CD14-positive monocyte (primary cell): ENCODE results near the gene GPS1. TPM values are rescaled to one million over a fixed set of nuclear protein-coding genes. Genes with fewer than 3 reads are reported as not detected.
"Not testable (repeated sequence)": the region's sequence is repeated elsewhere in the genome, so short reads cannot be mapped to it uniquely, and the experiment has no call there.

Experiments
- DNase-seq, 3 donors: peaks; one replicate each; pipeline ENCODE4 v3.0.0-alpha.2; 2011 to 2022
- H2AFZ ChIP-seq: 2 replicates; pipeline ENCODE4 v1.6.0; 2012; ENCODE audit warnings: mild to moderate bottlenecking, low read depth, low read length, inconsistent platforms; ENCODE audit not compliant: insufficient read depth, poor library complexity, severe bottlenecking
- H3K27ac ChIP-seq, 2 donors: 1 replicate in 1 of 2; 2 replicates in 1 of 2; pipeline ENCODE4 v1.5.1; 2012 to 2013; ENCODE audit warnings: low read length in 2 of 2, control low read depth in 1 of 2, inconsistent platforms in 1 of 2, low read depth in 1 of 2, mild to moderate bottlenecking in 1 of 2
- H3K27me3 ChIP-seq, 2 donors: one replicate each; pipeline versions ENCODE4 v1.6.0 to v1.6.1; 2011 to 2013; ENCODE audit warnings: low read length in 2 of 2; ENCODE audit not compliant: control insufficient read depth in 2 of 2, insufficient read depth in 2 of 2
- H3K36me3 ChIP-seq, 2 donors: replicated peaks in 1 of 2; 1 replicate in 1 of 2; 2 replicates in 1 of 2; pipeline versions ENCODE4 v1.5.1 to v1.6.1; 2012 to 2013; ENCODE audit warnings: low read length in 2 of 2, control low read depth in 1 of 2, inconsistent platforms in 1 of 2, mild to moderate bottlenecking in 1 of 2; ENCODE audit not compliant: insufficient read depth in 2 of 2, control insufficient read depth in 1 of 2
- H3K4me1 ChIP-seq, 2 donors: 1 replicate in 1 of 2; 2 replicates in 1 of 2; pipeline versions ENCODE4 v1.5.1 to v1.6.1; 2012 to 2013; ENCODE audit warnings: low read length in 2 of 2, control low read depth in 1 of 2, inconsistent platforms in 1 of 2, mild to moderate bottlenecking in 1 of 2, moderate library complexity in 1 of 2; ENCODE audit not compliant: insufficient read depth in 2 of 2, control insufficient read depth in 1 of 2
- H3K4me2 ChIP-seq: replicated peaks from 2 replicates; pipeline ENCODE3; 2012; ENCODE audit warnings: low read length, moderate library complexity, mild to moderate bottlenecking; ENCODE audit not compliant: poor library complexity, severe bottlenecking; ENCODE audit errors: extremely low read depth
- H3K4me3 ChIP-seq, 3 experiments: fragments of 200-600 bp in 1 of 3; sonication (generic) in 1 of 3; replicated peaks in 1 of 3; 1 replicate in 2 of 3; 2 replicates in 1 of 3; pipeline ENCODE4 v1.5.1; 2011 to 2013; ENCODE audit warnings: low read length in 3 of 3, mild to moderate bottlenecking in 3 of 3, control low read depth in 2 of 3, low read depth in 2 of 3, inconsistent platforms in 1 of 3, moderate library complexity in 1 of 3
- H3K79me2 ChIP-seq: 2 replicates; pipeline ENCODE4 v1.6.0; 2012; ENCODE audit warnings: mild to moderate bottlenecking, control low read depth, inconsistent platforms, low read length, moderate library complexity; ENCODE audit not compliant: insufficient read depth
- H3K9ac ChIP-seq: 2 replicates; pipeline ENCODE4 v1.6.0; 2017; ENCODE audit warnings: low read length, mild to moderate bottlenecking; ENCODE audit not compliant: insufficient read depth, poor library complexity, severe bottlenecking
- H3K9me3 ChIP-seq, 2 donors: replicated peaks in 1 of 2; 1 replicate in 1 of 2; 2 replicates in 1 of 2; pipeline versions ENCODE4 v1.5.1 to v1.6.1; 2012 to 2013; ENCODE audit warnings: low read length in 2 of 2, control low read depth in 1 of 2; ENCODE audit not compliant: control insufficient read depth in 1 of 2, insufficient read depth in 1 of 2
- H4K20me1 ChIP-seq: 2 replicates; pipeline ENCODE4 v1.6.0; 2012; ENCODE audit warnings: mild to moderate bottlenecking, low read length, control low read depth, moderate library complexity; ENCODE audit not compliant: insufficient read depth
- H3K27ac Mint-ChIP-seq, 7 donors: one replicate each; pipeline ENCODE4 v1.8.0; 2020; ENCODE audit warnings: mild to moderate bottlenecking in 7 of 7, mixed read lengths in 7 of 7, moderate library complexity in 6 of 7, inconsistent platforms in 2 of 7
- H3K27me3 Mint-ChIP-seq, 3 donors: one replicate each; pipeline ENCODE4 v1.8.0; 2021 to 2022; ENCODE audit warnings: low read depth in 3 of 3, mild to moderate bottlenecking in 3 of 3, mixed read lengths in 3 of 3, moderate library complexity in 3 of 3, inconsistent platforms in 1 of 3
- H3K36me3 Mint-ChIP-seq, 2 donors: one replicate each; pipeline ENCODE4 v1.8.0; 2020; ENCODE audit warnings: mixed read lengths in 2 of 2, inconsistent platforms in 1 of 2, mild to moderate bottlenecking in 1 of 2
- H3K4me1 Mint-ChIP-seq: one replicate; pipeline ENCODE4 v1.8.0; 2020; ENCODE audit warnings: mild to moderate bottlenecking, mixed read lengths
- H3K4me3 Mint-ChIP-seq, 2 donors: one replicate each; pipeline ENCODE4 v1.8.0; 2020; ENCODE audit warnings: mild to moderate bottlenecking in 2 of 2, mixed read lengths in 2 of 2, moderate library complexity in 1 of 2
- H3K9me3 Mint-ChIP-seq, 7 donors: one replicate each; pipeline ENCODE4 v1.8.0; 2020 to 2022; ENCODE audit warnings: mixed read lengths in 7 of 7, mild to moderate bottlenecking in 6 of 7, moderate library complexity in 6 of 7, inconsistent platforms in 2 of 7
- CTCF ChIP-seq: fragments of 200-600 bp; IDR thresholded peaks from one replicate; pipeline ENCODE4 v1.8.0; 2022; ENCODE audit warnings: antibody characterized with exemption, mild to moderate bottlenecking
- WGBS: methylation state at CpG from one replicate; pipeline ENCODE4 v1.1.5; 2013; ENCODE audit warnings: missing lambda C conversion rate; ENCODE audit not compliant: insufficient coverage; 5-methylcytosine and 5-hydroxymethylcytosine counted together
- intact Hi-C, 2 donors: fragments of 100-400 bp; cut with micrococcal nuclease; formaldehyde crosslinking; loops; one replicate each; pipeline versions ENCODE4 v1.15.0 to v1.15.1; 2023
- polyA plus RNA-seq, 3 donors: library from polyadenylated mRNA; depleted of rRNA in 1 of 3; unstranded in 2 of 3; stranded (reverse) in 1 of 3; fragments of 300-500 nt in 2 of 3; fragments of >200 nt in 1 of 3; fragmentation: Illumina TruSeq in 2 of 3; gene quantifications; 1 replicate in 2 of 3; 2 replicates in 1 of 3; pipeline ENCODE4 v1.2.3, GENCODE V29; 2012 to 2021

GPS1 gene
- polyA plus RNA-seq, 3 donors, result 101 to 130 (median 110) TPM

- H3K36me3 Mint-ChIP-seq, result peaks cover 11 to 18% of the 10 kb centered on the region in 2 donors
- peaks cover 6 to 7% (median 7%) of the 10 kb centered on the region in 3 donors for H3K27me3 Mint-ChIP-seq
- peak overlapping the region; percentile 61 for H2AFZ ChIP-seq
- peaks cover 0 to 2% (median 0%) of the 10 kb centered on the region in 7 donors for H3K9me3 Mint-ChIP-seq
- DNase-seq, result no peak
- TF ChIP-seq CTCF, result no peak
- peaks cover 0 to 7% of the 10 kb centered on the region in 2 donors for H3K36me3 ChIP-seq
- peaks cover 26 to 36% of the 10 kb centered on the region in 2 donors for H3K4me1 ChIP-seq
- no peak overlapping the region for H3K9ac ChIP-seq
- peaks cover 11% of the 10 kb centered on the region for H4K20me1 ChIP-seq
- peaks cover 3% of the 10 kb centered on the region for H3K79me2 ChIP-seq
- H3K4me1 Mint-ChIP-seq, result peaks cover 33% of the 10 kb centered on the region
- peak overlapping the region; percentile 82 to 92 for H3K4me3 Mint-ChIP-seq
- H3K4me3 ChIP-seq, result peak overlapping the region; percentile 17 to 89 (median 70)
- peak overlapping the region; percentile 100 for H3K4me2 ChIP-seq
- no peaks in the 10 kb centered on the region for H3K9me3 ChIP-seq
- intact Hi-C loops, result loop anchor here (5.0 to 10.0 kb wide), 4 partner anchors 57 to 417 kb away; partner anchors contain the start of genes CYBC1 (in 1 of the 2), FASN (in 1 of the 2), NARF (in 1 of the 2) and SLC25A10 (in 1 of the 2)
- 3% methylated on average over 10 of the region's 10 CpGs for WGBS
- peak overlapping the region in 6 of 7 donors; percentile 59 to 96 (median 92) for H3K27ac Mint-ChIP-seq
- H3K27me3 ChIP-seq, result no peaks in the 10 kb centered on the region
- peak overlapping the region in 1 of 2 donors; percentile 80 for H3K27ac ChIP-seq
Measured at GRCh38 chr17:82037889-82038195, 13.9 kb upstream of the GPS1 start.

DNA sequence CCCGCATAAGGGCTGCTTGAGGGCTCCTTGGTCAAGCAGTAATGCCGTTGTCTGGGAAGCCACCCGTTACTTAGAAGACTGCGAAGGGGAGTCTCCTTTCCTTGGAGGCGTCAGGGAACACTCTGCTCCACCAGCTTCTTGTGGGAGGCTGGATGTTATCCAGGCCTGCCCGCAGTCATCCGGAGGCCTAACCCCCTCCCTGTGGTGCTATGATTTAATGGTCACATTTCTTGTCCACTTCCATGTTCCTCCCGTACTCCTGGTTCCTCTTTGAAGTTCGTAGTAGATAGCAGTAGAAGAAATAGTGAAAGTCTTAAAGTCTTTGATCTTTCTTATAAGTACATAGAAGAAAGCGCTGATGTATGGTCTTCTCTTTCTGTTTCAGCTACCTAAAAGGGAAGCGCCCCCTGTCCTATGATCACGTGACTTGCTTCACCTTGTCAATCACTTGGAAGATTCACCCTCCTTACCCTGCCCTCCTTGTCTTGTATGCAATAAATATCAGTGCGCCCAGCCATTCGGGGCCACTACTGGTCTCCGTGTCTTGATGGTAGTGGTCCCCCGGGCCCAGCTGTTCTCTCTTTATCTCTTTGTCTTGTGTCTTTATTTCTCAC lies 12.8 kb upstream of the GPS1 start:
- intact Hi-C loops, result loop anchor here (5.0 to 10.0 kb wide), 4 partner anchors 56 to 416 kb away; partner anchors contain the start of genes CYBC1 (in 1 of the 2), FASN (in 1 of the 2), NARF (in 1 of the 2) and SLC25A10 (in 1 of the 2)
- H3K27me3 Mint-ChIP-seq, H3K4me2 ChIP-seq, DNase-seq, H3K4me3 ChIP-seq, H3K9ac ChIP-seq, H3K79me2 ChIP-seq, H3K27me3 ChIP-seq, H3K9me3 Mint-ChIP-seq, H3K27ac ChIP-seq, H3K36me3 ChIP-seq, H3K9me3 ChIP-seq: not testable (repeated sequence)
- H3K4me1 ChIP-seq, result peaks cover 26 to 36% of the 10 kb centered on the region in 2 donors
- H3K4me3 Mint-ChIP-seq, result peak overlapping the region; percentile 12 to 21
- H4K20me1 ChIP-seq, result peaks cover 11% of the 10 kb centered on the region
- peak overlapping the region in 4 of 7 donors; percentile 3 to 69 (median 56) for H3K27ac Mint-ChIP-seq
- H3K4me1 Mint-ChIP-seq, result peaks cover 33% of the 10 kb centered on the region
- H2AFZ ChIP-seq, result peak overlapping the region; percentile 35
- H3K36me3 Mint-ChIP-seq, result peaks cover 11 to 15% of the 10 kb centered on the region in 2 donors
- 83% methylated on average over 9 of the region's 16 CpGs for WGBS
